Measurements from ENCODE around the gene POLN. TPM values are rescaled to one million over a fixed set of nuclear protein-coding genes. Genes with fewer than 3 reads are reported as not detected.
"Not testable (repeated sequence)": the region's sequence is repeated elsewhere in the genome, so short reads cannot be mapped to it uniquely, and the experiment has no call there.

The POLN gene
- polyA plus RNA-seq, 2 of the 4 experiments (the other 2 are of a cell fraction): 2.4 to 2.9 TPM

DNA sequence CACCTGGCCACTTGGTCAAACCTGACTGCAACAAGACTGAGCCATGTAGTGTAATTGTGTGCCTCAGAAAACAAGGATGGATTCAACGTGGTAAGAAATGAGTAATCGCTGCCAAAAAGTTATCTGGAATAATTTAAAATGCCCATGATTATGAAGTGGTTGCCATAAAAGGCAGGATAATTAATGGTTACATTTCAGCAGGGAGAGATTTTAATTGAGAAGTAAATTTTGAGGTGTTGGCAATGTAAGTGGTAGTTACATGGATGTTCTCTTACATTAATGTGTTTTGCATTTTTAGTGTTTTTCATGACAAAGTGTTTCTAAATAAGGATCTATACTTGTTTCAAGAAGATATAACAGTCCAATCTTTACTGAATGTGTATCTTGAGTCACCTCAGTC lies 15.7 kb downstream of the POLN start:
- no peak for FAIRE-seq

DNA sequence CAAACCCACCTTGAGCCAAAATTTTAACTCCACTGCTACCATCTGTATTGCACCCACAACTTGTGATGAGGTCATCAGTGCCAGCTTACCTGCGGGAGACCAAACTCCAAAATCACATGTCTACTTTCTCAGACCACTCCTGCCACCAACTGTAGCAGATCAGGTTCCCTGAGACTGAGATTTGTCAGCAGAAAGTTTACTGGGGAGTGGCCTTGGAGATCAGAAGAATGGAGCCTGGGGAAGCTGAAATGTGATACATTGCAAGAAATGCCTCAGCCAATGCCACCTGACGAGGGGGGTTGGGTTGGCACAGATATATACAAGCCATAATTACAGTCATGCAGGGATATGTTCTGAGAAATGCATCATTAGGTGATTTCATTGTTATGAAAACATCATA lies 19.1 kb downstream of the POLN start:
- Histone ChIP-seq H3K4me3 (no peak overlapping the region), H3K9me3 (no peaks in the 10 kb centered on the region), H3K4me2 (no peak overlapping the region), H3K27ac (no peak overlapping the region), H3K4me1 (0 out of 3 replicates have a peak, but pooled peaks cover 3% of the 10 kb centered on the region)
- no peak for TF ChIP-seq EP300 (IDR thresholded peaks at IDR 0.05)
- TF ChIP-seq CHD2 (IDR thresholded peaks at IDR 0.05; ENCODE audit: low read length, partially characterized antibody): no peak
- TF ChIP-seq, protein P1, sequence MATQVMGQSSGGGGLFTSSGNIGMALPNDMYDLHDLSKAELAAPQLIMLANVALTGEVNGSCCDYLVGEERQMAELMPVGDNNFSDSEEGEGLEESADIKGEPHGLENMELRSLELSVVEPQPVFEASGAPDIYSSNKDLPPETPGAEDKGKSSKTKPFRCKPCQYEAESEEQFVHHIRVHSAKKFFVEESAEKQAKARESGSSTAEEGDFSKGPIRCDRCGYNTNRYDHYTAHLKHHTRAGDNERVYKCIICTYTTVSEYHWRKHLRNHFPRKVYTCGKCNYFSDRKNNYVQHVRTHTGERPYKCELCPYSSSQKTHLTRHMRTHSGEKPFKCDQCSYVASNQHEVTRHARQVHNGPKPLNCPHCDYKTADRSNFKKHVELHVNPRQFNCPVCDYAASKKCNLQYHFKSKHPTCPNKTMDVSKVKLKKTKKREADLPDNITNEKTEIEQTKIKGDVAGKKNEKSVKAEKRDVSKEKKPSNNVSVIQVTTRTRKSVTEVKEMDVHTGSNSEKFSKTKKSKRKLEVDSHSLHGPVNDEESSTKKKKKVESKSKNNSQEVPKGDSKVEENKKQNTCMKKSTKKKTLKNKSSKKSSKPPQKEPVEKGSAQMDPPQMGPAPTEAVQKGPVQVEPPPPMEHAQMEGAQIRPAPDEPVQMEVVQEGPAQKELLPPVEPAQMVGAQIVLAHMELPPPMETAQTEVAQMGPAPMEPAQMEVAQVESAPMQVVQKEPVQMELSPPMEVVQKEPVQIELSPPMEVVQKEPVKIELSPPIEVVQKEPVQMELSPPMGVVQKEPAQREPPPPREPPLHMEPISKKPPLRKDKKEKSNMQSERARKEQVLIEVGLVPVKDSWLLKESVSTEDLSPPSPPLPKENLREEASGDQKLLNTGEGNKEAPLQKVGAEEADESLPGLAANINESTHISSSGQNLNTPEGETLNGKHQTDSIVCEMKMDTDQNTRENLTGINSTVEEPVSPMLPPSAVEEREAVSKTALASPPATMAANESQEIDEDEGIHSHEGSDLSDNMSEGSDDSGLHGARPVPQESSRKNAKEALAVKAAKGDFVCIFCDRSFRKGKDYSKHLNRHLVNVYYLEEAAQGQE (IDR thresholded peaks at IDR 0.05): no peak
- TF ChIP-seq, protein P2, sequence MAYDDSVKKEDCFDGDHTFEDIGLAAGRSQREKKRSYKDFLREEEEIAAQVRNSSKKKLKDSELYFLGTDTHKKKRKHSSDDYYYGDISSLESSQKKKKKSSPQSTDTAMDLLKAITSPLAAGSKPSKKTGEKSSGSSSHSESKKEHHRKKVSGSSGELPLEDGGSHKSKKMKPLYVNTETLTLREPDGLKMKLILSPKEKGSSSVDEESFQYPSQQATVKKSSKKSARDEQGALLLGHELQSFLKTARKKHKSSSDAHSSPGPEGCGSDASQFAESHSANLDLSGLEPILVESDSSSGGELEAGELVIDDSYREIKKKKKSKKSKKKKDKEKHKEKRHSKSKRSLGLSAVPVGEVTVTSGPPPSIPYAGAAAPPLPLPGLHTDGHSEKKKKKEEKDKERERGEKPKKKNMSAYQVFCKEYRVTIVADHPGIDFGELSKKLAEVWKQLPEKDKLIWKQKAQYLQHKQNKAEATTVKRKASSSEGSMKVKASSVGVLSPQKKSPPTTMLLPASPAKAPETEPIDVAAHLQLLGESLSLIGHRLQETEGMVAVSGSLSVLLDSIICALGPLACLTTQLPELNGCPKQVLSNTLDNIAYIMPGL (CRISPR knock-in tag; IDR thresholded peaks at IDR 0.05; ENCODE audit: borderline replicate concordance): no peak
- no peak for TF ChIP-seq RCOR1 (IDR thresholded peaks at IDR 0.05; ENCODE audit: low read depth, low read length)
- TF ChIP-seq ZC3H11A (IDR thresholded peaks at IDR 0.05): no peak
- no peak for TF ChIP-seq CBX8 (IDR thresholded peaks at IDR 0.05)
- TF ChIP-seq RAD21 (conservative IDR thresholded peaks at IDR 0.05 in 1 of 2, IDR thresholded peaks at IDR 0.05 in 1 of 2): no peak
- TF ChIP-seq, protein P3, sequence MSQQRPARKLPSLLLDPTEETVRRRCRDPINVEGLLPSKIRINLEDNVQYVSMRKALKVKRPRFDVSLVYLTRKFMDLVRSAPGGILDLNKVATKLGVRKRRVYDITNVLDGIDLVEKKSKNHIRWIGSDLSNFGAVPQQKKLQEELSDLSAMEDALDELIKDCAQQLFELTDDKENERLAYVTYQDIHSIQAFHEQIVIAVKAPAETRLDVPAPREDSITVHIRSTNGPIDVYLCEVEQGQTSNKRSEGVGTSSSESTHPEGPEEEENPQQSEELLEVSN (IDR thresholded peaks at IDR 0.05; ENCODE audit: borderline replicate concordance, low read depth): no peak
- no peak for TF ChIP-seq FOXS1 (CRISPR knock-in tag; IDR thresholded peaks at IDR 0.05)
- no peak for TF ChIP-seq KDM1A (IDR thresholded peaks at IDR 0.05; ENCODE audit: low read depth)
- ATAC-seq (no peak), FAIRE-seq (no peak), DNase-seq (ENCODE audit: low read depth in 1 of 2, low spot score in 1 of 2) (no peak)
- 90% methylated on average over 2 of the region's 2 CpGs for WGBS (ENCODE audit: missing lambda C conversion rate)
- CTCF ChIA-PET: interaction anchor here (4.9 kb wide), 1 partner anchor 242 kb away, joined by 43 read pairs; no protein-coding TSS in a partner anchor
- POLR2A ChIA-PET: no interaction called here

More for the DNA sequence above, 15.7 kb downstream of the POLN start:
- no peak overlapping the region for H3K27ac ChIP-seq
- TF ChIP-seq, protein P4, sequence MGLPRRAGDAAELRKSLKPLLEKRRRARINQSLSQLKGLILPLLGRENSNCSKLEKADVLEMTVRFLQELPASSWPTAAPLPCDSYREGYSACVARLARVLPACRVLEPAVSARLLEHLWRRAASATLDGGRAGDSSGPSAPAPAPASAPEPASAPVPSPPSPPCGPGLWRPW (IDR thresholded peaks at IDR 0.05): no peak
- H3K9me3 ChIP-seq: no peaks in the 10 kb centered on the region
- CTCF ChIA-PET: no interaction called here
- H3K4me2 ChIP-seq: no peak overlapping the region
- no peaks in the 10 kb centered on the region for H3K4me1 ChIP-seq
- ATAC-seq (no peak), DNase-seq (ENCODE audit: low read depth in 1 of 2, low spot score in 1 of 2) (no peak)
- POLR2A ChIA-PET: interaction anchor here (1.2 kb wide), 1 partner anchor 187 kb away, joined by 3 read pairs; no protein-coding TSS in a partner anchor
- 100% methylated on average over 2 of the region's 2 CpGs for WGBS (ENCODE audit: missing lambda C conversion rate)
- H3K4me3 ChIP-seq: no peak overlapping the region

DNA sequence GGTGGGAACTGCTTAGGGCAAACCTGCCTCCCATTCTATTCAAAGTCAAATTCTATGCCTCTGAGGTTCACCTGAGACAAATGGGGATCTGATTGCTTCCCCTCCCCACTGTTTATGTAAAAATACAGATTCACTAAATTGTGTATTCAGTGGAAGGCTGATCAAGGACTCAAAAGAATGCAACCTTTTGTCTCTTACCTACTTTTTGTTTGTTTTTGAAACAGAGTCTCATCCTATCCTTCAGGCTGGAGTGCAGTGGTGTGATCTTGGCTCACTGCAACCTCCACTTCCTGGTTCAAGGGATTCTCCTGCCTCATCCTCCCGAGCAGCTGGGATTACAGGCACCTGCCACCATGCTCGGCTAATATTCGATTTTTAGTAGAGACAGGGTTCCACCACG lies 20.5 kb downstream of the POLN start:
- ATAC-seq; H3K4me1 ChIP-seq; H3K4me2 ChIP-seq; POLR2A ChIA-PET; H3K27ac ChIP-seq; H3K9me3 ChIP-seq; DNase-seq (ENCODE audit: low read depth in 1 of 2, low spot score in 1 of 2); FAIRE-seq; H3K4me3 ChIP-seq: not testable (repeated sequence)
- WGBS (ENCODE audit: missing lambda C conversion rate): 80% methylated on average over 4 of the region's 4 CpGs
- CTCF ChIA-PET: interaction anchor here (1.4 to 4.9 kb wide), 8 partner anchors 8 to 243 kb away, joined by 3 to 43 read pairs (median 10); partner anchors contain the start of genes HAUS3 and POLN
